A673 (cell line): ENCODE data around the gene C13orf46. TPM values are rescaled to one million over a fixed set of nuclear protein-coding genes. Genes with fewer than 3 reads are reported as not detected.

Experiments
- BruUV-seq: library from RNA; stranded (reverse); fragments of 400-500 nt; replicated peaks from 2 replicates; lab custom pipeline; 2021; lab: Mats Ljungman, UMichigan
- CTCF ChIA-PET: fragments of 300-600 bp; sonication (Branson Sonifier 250); formaldehyde crosslinking; loops from one replicate; lab custom pipeline; 2022; ENCODE audit warnings: antibody characterized with exemption; lab: Charles Lee
- POLR2A ChIA-PET: fragments of 300-600 bp; sonication (Branson Sonifier 250); formaldehyde crosslinking; loops from one replicate; lab custom pipeline; 2022; ENCODE audit warnings: antibody characterized with exemption; ENCODE audit not compliant: low non-redundant PET; lab: Charles Lee
- DNase-seq: peaks from one replicate; pipeline ENCODE4 v3.0.0-alpha.2; 2015; ENCODE audit warnings: low spot score
- H3K27ac ChIP-seq: fragments of 200-600 bp; sonication (generic); 2 replicates; pipeline ENCODE4 v1.5.1; 2016; ENCODE audit warnings: mixed run types, low read depth, mild to moderate bottlenecking, mixed read lengths, antibody characterized with exemption, low read length; ENCODE audit not compliant: poor library complexity, severe bottlenecking
- H3K27me3 ChIP-seq: fragments of 200-600 bp; sonication (generic); replicated peaks from 2 replicates; pipeline ENCODE4 v1.6.1; 2017; ENCODE audit warnings: mixed run types, low read depth, mild to moderate bottlenecking, mixed read lengths, antibody characterized with exemption, low read length; ENCODE audit not compliant: insufficient read depth, poor library complexity
- H3K36me3 ChIP-seq: fragments of 200-600 bp; sonication (generic); 2 replicates; pipeline ENCODE4 v1.6.1; 2016; ENCODE audit warnings: mixed run types, mild to moderate bottlenecking, mixed read lengths, antibody characterized with exemption, low read length; ENCODE audit not compliant: insufficient read depth, poor library complexity, severe bottlenecking
- H3K4me1 ChIP-seq: fragments of 200-600 bp; sonication (generic); 2 replicates; pipeline ENCODE4 v1.6.1; 2017; ENCODE audit warnings: mixed run types, mild to moderate bottlenecking, mixed read lengths, antibody characterized with exemption, low read length; ENCODE audit not compliant: insufficient read depth, poor library complexity, severe bottlenecking
- H3K4me3 ChIP-seq: fragments of 200-600 bp; sonication (generic); 2 replicates; pipeline ENCODE4 v1.5.1; 2016; ENCODE audit warnings: low read depth, mixed run types, mild to moderate bottlenecking, mixed read lengths, low read length; ENCODE audit not compliant: poor library complexity, severe bottlenecking
- H3K9me3 ChIP-seq: fragments of 200-600 bp; sonication (generic); 2 replicates; pipeline ENCODE4 v1.6.1; 2016; ENCODE audit warnings: mixed run types, low read depth, mild to moderate bottlenecking, mixed read lengths, antibody characterized with exemption, low read length; ENCODE audit not compliant: poor library complexity, severe bottlenecking
- CTCF ChIP-seq: fragments of 300-800, 200-600 bp; sonication (generic); conservative IDR thresholded peaks from 2 replicates; pipeline ENCODE4 v1.5.1; 2017; ENCODE audit warnings: low read depth, mild to moderate bottlenecking, antibody characterized with exemption, low read length, moderate library complexity, mixed read lengths
- EZH2 ChIP-seq: fragments of 200-600 bp; sonication (generic); IDR thresholded peaks from 2 replicates; pipeline ENCODE4 v1.6.1; 2017; ENCODE audit warnings: borderline replicate concordance, low read depth, mild to moderate bottlenecking, mixed read lengths, antibody characterized with exemption, low read length; ENCODE audit not compliant: poor library complexity, severe bottlenecking
- intact Hi-C: fragments of 100-400 bp; cut with micrococcal nuclease; formaldehyde crosslinking; loops from one replicate; pipeline ENCODE4 v1.10.0; 2022; ENCODE audit not compliant: unreplicated experiment
- total RNA-seq: library from RNA; stranded (reverse); gene quantifications from 2 replicates; pipeline ENCODE4 v1.2.3, GENCODE V29; 2021

C13orf46 gene
- total RNA-seq, 1 experiment from 2014 or later = 3.6 TPM

- Histone ChIP-seq H3K36me3 (no peaks in the 10 kb centered on the region), H3K4me1 (no peaks in the 10 kb centered on the region), H3K27me3 (no peaks in the 10 kb centered on the region), H3K27ac (no peak overlapping the region), H3K4me3 (no peak overlapping the region), H3K9me3 (no peaks in the 10 kb centered on the region)
- BruUV-seq = no TSS peak
- ChIA-PET POLR2A (no interaction called here), CTCF (no interaction called here)
- DNase-seq = no peak
- intact Hi-C loops = no loop called here
- TF ChIP-seq EZH2 (no peak), CTCF (no peak)
These were observed 40.0 kb downstream of the C13orf46 start for GRCh38 chr13:113933901-113934300.

- TF ChIP-seq EZH2 (no peak), CTCF (no peak)
- no TSS peak for BruUV-seq
- H3K4me1 ChIP-seq = no peaks in the 10 kb centered on the region
- CTCF ChIA-PET = no interaction called here
- no peak overlapping the region for H3K4me3 ChIP-seq
- H3K36me3 ChIP-seq = no peaks in the 10 kb centered on the region
- no peaks in the 10 kb centered on the region for H3K27me3 ChIP-seq
- no peak overlapping the region for H3K27ac ChIP-seq
- H3K9me3 ChIP-seq = no peaks in the 10 kb centered on the region
- DNase-seq = no peak
- POLR2A ChIA-PET = no interaction called here
- intact Hi-C loops = no loop called here
These were observed 41.9 kb downstream of the C13orf46 start for GRCh38 chr13:113931841-113932459.

- intact Hi-C loops = no loop called here
- no peaks in the 10 kb centered on the region for H3K4me1 ChIP-seq
- BruUV-seq = no TSS peak
- H3K27ac ChIP-seq = no peak overlapping the region
- H3K27me3 ChIP-seq = no peaks in the 10 kb centered on the region
- no peak for TF ChIP-seq CTCF
- CTCF ChIA-PET = no interaction called here
- H3K36me3 ChIP-seq = no peaks in the 10 kb centered on the region
- POLR2A ChIA-PET = interaction anchor here (0.7 kb wide), 1 partner anchor 94 kb away, joined by 3 read pairs; no protein-coding TSS in a partner anchor
- H3K4me3 ChIP-seq = no peak overlapping the region
- DNase-seq = no peak
- H3K9me3 ChIP-seq = no peaks in the 10 kb centered on the region
These were observed 42.9 kb downstream of the C13orf46 start for GRCh38 chr13:113930671-113931637.
